ENCODE results near the gene SH3BGRL2.

The SH3BGRL2 gene

GRCh38 chr6:79699606-79700005, 68.5 kb downstream of the SH3BGRL2 start:
- DNase-seq (ENCODE audit: low spot score), result no peak

- DNase-seq (ENCODE audit: low spot score), result no peak
Measured at GRCh38 chr6:79702691-79703090, 71.6 kb downstream of the SH3BGRL2 start.

GRCh38 chr6:79704200-79704599, 73.1 kb downstream of the SH3BGRL2 start:
- no peak for DNase-seq (ENCODE audit: low spot score)

- no peak for DNase-seq (ENCODE audit: low spot score)
Measured at GRCh38 chr6:79705456-79705995, 74.4 kb downstream of the SH3BGRL2 start.

GRCh38 chr6:79706527-79706926, 75.4 kb downstream of the SH3BGRL2 start:
- no peak for DNase-seq (ENCODE audit: low spot score)

GRCh38 chr6:79707621-79708020, 76.5 kb downstream of the SH3BGRL2 start:
- no peak for DNase-seq (ENCODE audit: low spot score)

GRCh38 chr6:79708095-79708791, 77.1 kb downstream of the SH3BGRL2 start:
- no peak for DNase-seq (ENCODE audit: low spot score)

- no peak for DNase-seq (ENCODE audit: low spot score)
Measured at GRCh38 chr6:79710127-79710526, 79.0 kb downstream of the SH3BGRL2 start.

GRCh38 chr6:79711167-79711566, 80.0 kb downstream of the SH3BGRL2 start:
- DNase-seq (ENCODE audit: low spot score), result no peak

GRCh38 chr6:79712144-79712543, 81.0 kb downstream of the SH3BGRL2 start:
- DNase-seq (ENCODE audit: low spot score), result no peak

- DNase-seq (ENCODE audit: low spot score), result no peak
Measured at GRCh38 chr6:79712616-79713135, 81.5 kb downstream of the SH3BGRL2 start.

GRCh38 chr6:79713701-79714322, 82.7 kb downstream of the SH3BGRL2 start:
- peak; percentile 52 for DNase-seq (ENCODE audit: low spot score)

GRCh38 chr6:79717989-79718388, 86.9 kb downstream of the SH3BGRL2 start:
- DNase-seq (ENCODE audit: low spot score), result no peak

GRCh38 chr6:79718509-79719247, 87.5 kb downstream of the SH3BGRL2 start:
- no peak for DNase-seq (ENCODE audit: low spot score)

- no peak for DNase-seq (ENCODE audit: low spot score)
Measured at GRCh38 chr6:79719248-79719960, 88.3 kb downstream of the SH3BGRL2 start.

- no peak for DNase-seq (ENCODE audit: low spot score)
Measured at GRCh38 chr6:79724816-79725215, 93.7 kb downstream of the SH3BGRL2 start.

- no peak for DNase-seq (ENCODE audit: low spot score)
Measured at GRCh38 chr6:79731471-79731870, 100.3 kb downstream of the SH3BGRL2 start.

- no peak for DNase-seq (ENCODE audit: low spot score)
Measured at GRCh38 chr6:79733388-79733787, 102.3 kb downstream of the SH3BGRL2 start.

- no peak for DNase-seq (ENCODE audit: low spot score)
Measured at GRCh38 chr6:79734374-79734773, 103.2 kb downstream of the SH3BGRL2 start.

- DNase-seq (ENCODE audit: low spot score), result no peak
Measured at GRCh38 chr6:79735183-79735582, 104.1 kb downstream of the SH3BGRL2 start.

GRCh38 chr6:79737172-79737571, 106.0 kb downstream of the SH3BGRL2 start:
- DNase-seq (ENCODE audit: low spot score), result peak; percentile 36

- DNase-seq (ENCODE audit: low spot score), result no peak
Measured at GRCh38 chr6:79742030-79742429, 110.9 kb downstream of the SH3BGRL2 start.

Measured in pons (tissue), 1 donor.